ENCODE results near the gene SNRPF.
A peak's percentile ranks its signal among the peaks of the same experiment; 100 is the strongest.
"Not testable (repeated sequence)": the region's sequence is repeated elsewhere in the genome, so short reads cannot be mapped to it uniquely, and the experiment has no call there.

SNRPF gene

GRCh38 chr12:95858451-95859343, at the start of gene SNRPF:
SNRPF (plus strand) TSS chr12:95858952; CDS start chr12:95859074, 122 bp downstream.
- DNase-seq, result peak; percentile 86

GRCh38 chr12:95809000-95809680, 49.6 kb upstream of the SNRPF start:
- DNase-seq, result no peak

GRCh38 chr12:95810411-95810810, 48.3 kb upstream of the SNRPF start:
- DNase-seq, result no peak

DNA sequence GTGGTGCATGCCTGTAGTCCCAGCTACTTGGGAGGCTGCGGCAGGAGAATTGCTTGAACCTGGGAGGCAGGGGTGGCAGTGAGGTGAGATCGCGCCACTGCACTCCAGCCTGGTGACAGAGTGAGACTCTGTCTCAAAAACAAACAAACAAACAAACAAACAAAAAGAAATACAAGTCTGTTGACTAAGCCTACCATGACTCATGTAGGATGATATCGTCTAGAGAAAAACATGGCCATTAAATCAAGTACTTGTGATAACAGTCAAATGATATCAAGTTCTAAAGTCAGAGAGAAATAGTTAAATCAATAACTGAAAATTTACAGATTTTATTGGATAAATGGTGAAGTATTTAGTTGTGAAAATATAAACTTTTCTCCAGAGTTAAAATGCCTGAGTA, 46.6 kb upstream of the SNRPF start:
- DNase-seq, result not testable (repeated sequence)

GRCh38 chr12:95815632-95816212, 43.0 kb upstream of the SNRPF start:
- no peak for DNase-seq

DNA sequence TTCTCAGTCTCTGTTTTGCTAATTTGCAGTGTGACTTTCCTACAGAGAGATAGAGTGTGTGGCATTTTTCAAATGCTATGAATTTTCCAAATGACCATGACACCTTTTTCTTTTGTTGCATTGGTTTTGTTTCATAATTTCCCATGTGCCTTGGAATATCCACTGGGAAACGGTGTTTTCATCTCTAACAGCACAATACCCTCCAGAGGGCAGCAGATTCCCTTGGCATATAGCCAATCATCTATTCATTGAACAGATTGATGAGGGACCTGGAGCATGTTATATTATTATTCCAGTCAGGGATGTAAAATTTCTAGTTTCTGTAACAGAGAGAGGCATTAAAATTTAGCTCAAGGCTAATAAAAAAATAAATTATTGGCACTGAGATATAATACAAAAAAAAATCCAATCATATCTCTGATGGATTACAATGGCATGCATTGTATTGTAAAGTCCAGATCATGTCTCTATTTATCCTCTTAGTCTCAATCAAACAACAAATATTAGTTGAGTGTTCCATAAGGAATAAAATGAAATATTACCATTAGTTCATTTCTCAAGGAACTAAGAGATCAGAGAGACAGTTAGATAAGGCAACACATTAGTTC, 38.6 kb upstream of the SNRPF start:
- DNase-seq, result no peak

DNA sequence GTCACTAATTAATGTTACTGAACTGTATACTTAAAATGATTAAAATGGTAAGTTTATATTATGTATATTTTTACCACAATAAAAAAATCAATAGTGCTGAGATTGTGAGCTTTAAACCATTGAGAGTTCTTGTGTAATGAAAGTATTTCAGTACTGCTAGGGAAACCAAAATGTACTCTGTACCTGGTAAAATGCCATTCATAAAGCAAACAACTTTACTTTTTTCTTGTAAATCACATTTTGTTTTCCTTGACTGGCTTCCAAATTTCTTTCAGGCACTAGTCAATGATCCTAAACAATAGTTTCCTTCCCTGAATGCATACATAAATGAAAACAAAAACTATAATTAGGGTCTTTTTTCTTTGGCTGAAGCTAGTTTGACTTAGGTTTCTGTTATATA, 29.4 kb upstream of the SNRPF start:
- no peak for DNase-seq

DNA sequence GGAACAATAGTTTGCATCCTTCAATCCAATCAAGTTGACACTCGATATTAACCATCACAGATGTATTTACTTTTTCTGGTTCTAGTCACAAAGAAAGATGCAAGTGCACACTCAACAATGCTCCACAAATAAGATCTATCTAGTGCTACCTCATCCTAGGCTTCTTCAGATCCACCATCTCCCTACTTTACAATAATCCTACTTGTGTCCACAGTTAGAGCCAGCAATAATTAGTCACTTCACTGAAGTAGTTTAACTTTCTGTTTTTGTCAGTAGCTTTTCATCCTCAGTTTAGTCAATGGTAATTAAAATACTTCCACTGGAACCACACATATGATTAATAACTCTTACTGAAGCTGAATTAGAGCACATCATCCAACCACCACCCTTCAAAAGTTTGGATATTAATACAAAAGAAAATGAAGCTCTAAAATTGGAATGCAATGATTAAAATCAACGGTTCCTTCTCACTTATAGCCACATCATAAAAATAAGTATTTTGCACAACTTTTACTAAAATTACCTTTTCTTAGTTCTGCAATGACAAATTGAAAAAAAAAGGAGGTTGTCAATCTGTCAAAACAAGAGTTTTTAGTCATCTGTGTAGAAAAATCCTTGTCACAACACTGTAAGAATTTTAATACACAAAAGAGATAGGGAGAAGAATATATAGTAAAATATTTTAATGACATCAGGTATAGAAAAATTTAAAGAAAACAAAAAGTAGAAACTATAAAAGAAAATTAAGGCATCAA, 28.2 kb upstream of the SNRPF start:
- no peak for DNase-seq

GRCh38 chr12:95834572-95834971, 24.2 kb upstream of the SNRPF start:
- no peak for DNase-seq

DNA sequence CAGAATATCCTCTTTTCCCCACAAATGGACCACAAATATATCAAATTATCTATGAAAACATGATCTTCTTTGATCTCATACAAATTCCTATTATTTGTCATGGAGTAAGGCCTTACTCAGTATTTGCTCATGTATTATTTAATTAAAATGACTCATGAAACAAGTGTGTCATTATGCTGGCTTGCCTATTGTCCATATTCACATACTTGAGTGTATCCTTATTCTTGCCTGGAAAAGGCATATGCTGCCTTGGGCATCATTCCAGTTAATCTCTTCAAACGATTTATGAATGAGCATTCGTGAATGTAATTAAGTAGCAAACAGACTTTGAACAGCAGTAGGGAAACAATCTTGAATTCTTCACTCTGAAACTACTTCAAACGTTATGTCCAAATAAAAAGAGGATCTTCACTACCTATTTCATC, 22.6 kb upstream of the SNRPF start:
- no peak for DNase-seq

DNA sequence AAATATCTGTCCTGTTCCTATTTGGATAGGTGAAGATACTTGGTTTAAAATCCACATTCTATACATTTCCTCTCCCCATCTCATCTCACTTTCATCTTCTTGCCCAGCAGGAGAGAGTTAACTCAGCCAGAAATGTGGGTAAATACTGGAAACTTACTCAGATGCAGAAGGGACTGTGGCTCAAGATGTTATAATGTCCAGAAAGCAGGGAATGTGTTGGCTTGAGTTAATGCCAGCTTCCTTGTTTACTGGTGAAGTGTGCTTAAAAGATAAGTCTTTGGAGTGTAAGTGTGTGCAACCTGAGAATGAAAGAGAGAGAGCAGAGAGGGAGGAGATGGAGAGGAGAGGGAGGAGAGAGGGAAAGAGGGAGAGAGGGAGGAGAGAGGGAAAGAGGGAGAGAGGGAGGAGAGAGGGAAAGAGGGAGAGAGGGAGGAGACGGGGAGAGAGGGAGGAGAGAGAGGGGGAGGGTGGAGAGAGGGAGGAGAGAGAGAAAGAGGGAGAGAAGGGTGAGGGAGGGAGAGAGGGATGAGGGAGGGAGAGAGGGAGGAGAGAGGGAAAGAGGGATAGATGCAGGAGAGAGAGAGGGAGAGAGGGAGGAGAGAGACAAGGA, 22.0 kb upstream of the SNRPF start:
- DNase-seq, result no peak

GRCh38 chr12:95837240-95838038, 21.3 kb upstream of the SNRPF start:
- no peak for DNase-seq

- DNase-seq, result no peak
Observed at GRCh38 chr12:95838125-95838524, 20.6 kb upstream of the SNRPF start.

GRCh38 chr12:95842426-95842825, 16.3 kb upstream of the SNRPF start:
- not testable (repeated sequence) for DNase-seq

DNA sequence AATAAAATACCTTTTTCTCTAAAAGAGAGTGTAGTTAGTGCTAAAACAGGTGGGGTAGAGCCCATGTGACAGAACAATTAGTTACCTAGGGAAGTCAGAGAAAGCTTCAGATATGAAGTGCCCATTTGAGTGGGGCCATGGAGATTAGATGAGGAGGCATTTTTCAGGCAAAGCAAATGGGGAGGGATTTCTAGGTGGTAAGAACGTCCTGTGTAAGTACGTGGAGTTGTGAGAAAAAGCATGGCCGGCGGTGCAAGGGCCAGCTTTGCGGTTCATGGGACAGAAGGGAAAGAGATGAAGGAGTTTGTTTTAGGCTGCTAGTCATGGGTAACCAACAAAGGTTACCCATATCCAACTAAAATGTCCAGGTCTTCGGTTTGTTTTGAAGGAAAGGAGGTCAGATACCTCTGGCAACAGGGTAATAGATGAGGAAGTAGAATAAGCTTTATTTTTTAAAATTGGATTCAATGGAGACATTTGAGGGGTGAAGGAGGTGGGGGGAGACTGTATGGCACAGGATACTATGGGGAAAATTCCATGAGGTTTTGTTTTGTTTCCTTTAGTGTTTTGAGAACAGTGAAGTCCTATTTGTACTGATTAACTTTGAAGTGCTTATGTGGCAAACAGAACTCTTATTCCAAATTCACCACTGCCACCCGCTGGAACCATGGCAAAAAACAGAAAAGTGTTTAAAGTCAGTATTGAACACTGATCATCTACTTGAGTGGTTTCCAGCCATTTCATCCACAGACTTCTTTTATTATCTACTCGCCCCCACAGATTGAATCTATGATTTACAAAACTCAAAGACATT, 10.0 kb upstream of the SNRPF start:
- no peak for DNase-seq

DNA sequence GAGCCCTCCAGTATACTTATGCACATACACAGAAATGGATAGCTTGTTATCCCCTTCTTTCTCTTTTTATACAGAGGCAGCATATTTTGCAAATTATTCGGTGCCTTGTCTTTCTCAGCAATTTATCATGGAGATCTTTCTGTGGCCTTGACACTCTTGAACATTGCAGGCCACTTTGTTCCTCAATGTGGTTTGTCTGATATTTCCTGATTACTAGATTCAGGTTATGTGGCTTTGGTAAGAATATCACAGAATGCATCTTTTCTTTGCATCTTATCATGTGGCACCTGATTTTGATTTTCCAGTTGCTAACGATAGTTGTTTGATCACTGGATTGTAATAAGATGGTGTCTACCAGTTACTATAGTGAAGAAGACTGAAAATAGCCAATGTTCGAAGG, 7.1 kb upstream of the SNRPF start:
- DNase-seq, result no peak

DNA sequence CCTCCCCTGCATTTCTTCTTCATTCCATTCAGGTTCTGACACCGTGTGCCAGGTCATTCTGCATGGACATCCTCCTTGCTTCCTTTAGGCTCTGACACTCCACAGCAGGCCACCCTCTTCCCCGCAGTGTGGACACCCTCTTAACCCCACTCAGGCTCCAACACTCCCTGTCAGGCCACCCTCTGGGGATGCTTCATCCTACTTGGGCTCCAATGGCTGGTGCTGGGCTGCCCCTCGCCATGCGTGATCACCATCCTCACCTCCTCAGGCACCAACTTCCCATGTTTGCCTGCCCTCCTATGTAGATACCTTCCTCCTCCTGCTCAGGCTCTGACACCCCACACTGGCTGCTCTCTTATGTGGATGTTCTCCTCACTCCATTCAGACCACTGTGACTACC, 6.6 kb upstream of the SNRPF start:
- DNase-seq, result no peak

DNA sequence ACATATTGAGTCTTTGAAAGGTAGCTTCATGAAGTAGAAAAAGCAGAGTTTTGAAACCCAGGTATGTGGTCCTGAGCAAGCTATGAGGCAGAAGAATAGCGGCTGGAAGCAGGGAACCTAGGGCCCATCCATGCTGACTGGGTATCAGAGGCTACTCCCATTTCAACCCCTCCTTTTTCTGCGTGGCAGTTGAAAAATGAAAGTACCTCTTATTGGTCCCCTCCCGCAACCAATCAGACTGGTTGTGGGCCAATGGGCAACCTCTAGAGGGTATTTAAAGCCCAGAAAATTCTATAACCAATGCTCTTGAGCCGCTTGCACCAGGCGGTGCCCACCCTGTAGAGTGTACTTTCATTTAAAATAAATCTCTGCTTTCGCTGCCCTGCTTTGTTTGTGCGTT, 1.6 kb upstream of the SNRPF start:
- no peak for DNase-seq

GRCh38 chr12:95857799-95858198, 953 bp upstream of the SNRPF start:
- no peak for DNase-seq

- DNase-seq, result no peak
Observed at GRCh38 chr12:95859344-95859816, 628 bp downstream of the SNRPF start.
